ENCODE results near the gene RTL1.

RTL1 gene

DNA sequence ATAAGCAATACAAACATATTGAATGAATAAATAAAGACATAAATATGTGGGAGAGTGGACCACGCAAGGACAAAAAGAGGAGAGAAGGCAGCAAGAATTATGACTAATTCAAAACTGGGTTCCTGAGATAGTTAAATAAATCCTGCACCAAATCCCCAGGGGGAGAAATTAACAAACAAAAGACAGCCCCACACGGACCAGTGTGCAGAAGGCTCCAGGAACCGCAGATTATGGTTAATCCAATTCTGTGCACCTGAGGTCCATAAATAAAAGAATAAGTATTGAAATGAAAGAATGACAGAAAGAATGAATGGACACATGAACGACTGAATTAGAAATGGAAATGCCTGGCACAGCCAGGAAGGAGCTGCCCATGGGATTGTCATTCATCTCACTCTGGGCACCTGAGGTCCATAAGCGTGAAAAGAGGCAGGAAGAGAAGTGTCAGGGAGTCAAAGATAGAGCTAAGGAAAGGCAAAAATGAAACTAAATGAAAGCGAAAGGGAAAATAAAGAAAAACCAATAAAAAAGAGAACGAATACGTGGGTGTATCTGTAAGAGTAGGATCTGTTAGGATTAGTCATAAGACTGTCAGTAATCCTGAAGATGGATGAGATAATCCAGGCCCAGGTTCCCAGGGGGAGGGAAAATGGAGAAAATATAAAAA lies 54.3 kb downstream of the RTL1 start:
- H3K27me3 ChIP-seq (replicated peaks; ENCODE audit: control insufficient read depth, insufficient read depth, low read length, poor library complexity, severe bottlenecking): no peaks in the 10 kb centered on the region
- peak overlapping the region; percentile 27 for H3K4me3 ChIP-seq (ENCODE audit: insufficient read depth, low read depth, low read length, poor library complexity, severe bottlenecking)
- no peak for DNase-seq
- no peaks in the 10 kb centered on the region for H3K9me3 ChIP-seq (ENCODE audit: control insufficient read depth, low read length)
- H3K27ac ChIP-seq (ENCODE audit: insufficient read depth, low read length, poor library complexity, severe bottlenecking): no peak overlapping the region
- H3K36me3 ChIP-seq (ENCODE audit: control insufficient read depth, insufficient read depth, low read length): no peaks in the 10 kb centered on the region
- peaks cover 3% of the 10 kb centered on the region for H3K4me1 ChIP-seq (ENCODE audit: control insufficient read depth, insufficient read depth, low read length, poor library complexity, severe bottlenecking)

DNA sequence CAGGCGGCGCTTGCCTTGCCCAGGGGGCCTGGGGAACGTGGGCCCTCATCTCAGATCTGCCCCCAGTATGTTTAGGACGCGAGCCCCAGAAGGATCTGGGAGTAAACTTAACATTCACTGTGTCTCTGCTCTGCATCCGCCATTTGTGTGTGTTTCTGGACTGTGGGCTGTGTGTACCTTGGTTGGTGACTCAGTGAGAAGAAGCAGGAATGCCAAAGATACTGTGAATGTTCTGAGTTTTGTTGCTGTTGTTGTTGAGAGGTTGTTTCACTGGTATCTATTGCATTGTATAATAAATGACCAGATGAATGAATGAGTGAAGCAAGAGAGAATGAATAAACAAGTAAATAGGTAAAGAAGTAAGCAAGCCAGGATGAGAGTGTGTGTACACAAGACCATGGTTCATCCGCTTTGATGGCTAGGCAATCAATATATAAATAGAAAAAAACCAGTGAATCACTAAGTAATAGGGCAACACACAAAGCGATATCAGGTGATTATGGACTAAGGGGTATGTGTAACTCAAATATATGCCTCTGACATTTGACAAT lies 57.1 kb downstream of the RTL1 start:
- H3K4me1 ChIP-seq (ENCODE audit: control insufficient read depth, insufficient read depth, low read length, poor library complexity, severe bottlenecking): peaks cover 3% of the 10 kb centered on the region
- no peak overlapping the region for H3K4me3 ChIP-seq (ENCODE audit: insufficient read depth, low read depth, low read length, poor library complexity, severe bottlenecking)
- H3K27ac ChIP-seq (ENCODE audit: insufficient read depth, low read length, poor library complexity, severe bottlenecking): no peak overlapping the region
- no peaks in the 10 kb centered on the region for H3K27me3 ChIP-seq (replicated peaks; ENCODE audit: control insufficient read depth, insufficient read depth, low read length, poor library complexity, severe bottlenecking)
- H3K36me3 ChIP-seq (ENCODE audit: control insufficient read depth, insufficient read depth, low read length): no peaks in the 10 kb centered on the region
- H3K9me3 ChIP-seq (ENCODE audit: control insufficient read depth, low read length): no peaks in the 10 kb centered on the region
- no peak for DNase-seq

DNA sequence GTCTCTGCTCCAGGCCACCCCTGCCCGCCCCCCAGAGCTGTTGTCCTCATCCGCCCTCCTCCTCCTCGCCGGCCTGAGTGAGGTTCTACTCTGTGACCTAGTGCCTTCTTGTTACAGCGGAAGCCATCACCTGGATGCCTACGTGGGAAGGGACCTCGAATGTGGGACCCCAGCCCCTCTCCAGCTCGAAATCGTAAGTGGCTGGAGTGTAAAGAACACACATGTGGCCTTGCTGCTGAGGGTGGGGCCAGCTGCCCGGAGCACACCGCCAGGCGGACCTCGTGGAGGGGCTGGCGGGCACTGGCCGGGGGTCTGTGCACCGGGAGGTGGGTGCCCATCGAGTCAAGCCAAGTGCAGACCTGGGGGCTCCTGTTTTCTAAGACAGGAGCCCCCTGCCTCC lies 58.2 kb downstream of the RTL1 start:
- no peak overlapping the region for H3K27ac ChIP-seq (ENCODE audit: insufficient read depth, low read length, poor library complexity, severe bottlenecking)
- H3K27me3 ChIP-seq (replicated peaks; ENCODE audit: control insufficient read depth, insufficient read depth, low read length, poor library complexity, severe bottlenecking): no peaks in the 10 kb centered on the region
- no peaks in the 10 kb centered on the region for H3K36me3 ChIP-seq (ENCODE audit: control insufficient read depth, insufficient read depth, low read length)
- DNase-seq: no peak
- no peaks in the 10 kb centered on the region for H3K4me1 ChIP-seq (ENCODE audit: control insufficient read depth, insufficient read depth, low read length, poor library complexity, severe bottlenecking)
- H3K9me3 ChIP-seq (ENCODE audit: control insufficient read depth, low read length): no peaks in the 10 kb centered on the region
- H3K4me3 ChIP-seq (ENCODE audit: insufficient read depth, low read depth, low read length, poor library complexity, severe bottlenecking): no peak overlapping the region

DNA sequence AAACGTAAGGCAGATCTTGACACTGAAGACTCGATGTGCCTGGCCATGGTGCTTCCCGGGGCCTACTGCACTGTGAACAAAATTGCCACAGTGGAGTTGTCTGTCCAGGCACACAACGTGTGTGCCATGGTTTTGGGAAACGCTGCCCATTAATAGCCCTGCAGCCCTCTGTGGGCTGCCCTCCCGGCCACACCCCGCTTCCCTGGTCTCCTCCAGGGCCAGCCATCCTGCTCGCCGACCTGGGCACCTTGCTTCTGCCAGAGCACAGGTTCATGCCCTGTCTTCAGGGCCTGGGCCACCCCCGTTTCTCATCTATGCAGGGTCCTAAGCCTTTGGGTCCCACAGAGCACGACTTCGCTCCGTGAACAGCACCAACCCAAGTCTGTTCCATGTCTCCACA lies 58.7 kb downstream of the RTL1 start:
- no peaks in the 10 kb centered on the region for H3K36me3 ChIP-seq (ENCODE audit: control insufficient read depth, insufficient read depth, low read length)
- no peaks in the 10 kb centered on the region for H3K27me3 ChIP-seq (replicated peaks; ENCODE audit: control insufficient read depth, insufficient read depth, low read length, poor library complexity, severe bottlenecking)
- H3K4me3 ChIP-seq (ENCODE audit: insufficient read depth, low read depth, low read length, poor library complexity, severe bottlenecking): no peak overlapping the region
- no peak for DNase-seq
- no peaks in the 10 kb centered on the region for H3K4me1 ChIP-seq (ENCODE audit: control insufficient read depth, insufficient read depth, low read length, poor library complexity, severe bottlenecking)
- H3K27ac ChIP-seq (ENCODE audit: insufficient read depth, low read length, poor library complexity, severe bottlenecking): no peak overlapping the region
- H3K9me3 ChIP-seq (ENCODE audit: control insufficient read depth, low read length): no peaks in the 10 kb centered on the region

DNA sequence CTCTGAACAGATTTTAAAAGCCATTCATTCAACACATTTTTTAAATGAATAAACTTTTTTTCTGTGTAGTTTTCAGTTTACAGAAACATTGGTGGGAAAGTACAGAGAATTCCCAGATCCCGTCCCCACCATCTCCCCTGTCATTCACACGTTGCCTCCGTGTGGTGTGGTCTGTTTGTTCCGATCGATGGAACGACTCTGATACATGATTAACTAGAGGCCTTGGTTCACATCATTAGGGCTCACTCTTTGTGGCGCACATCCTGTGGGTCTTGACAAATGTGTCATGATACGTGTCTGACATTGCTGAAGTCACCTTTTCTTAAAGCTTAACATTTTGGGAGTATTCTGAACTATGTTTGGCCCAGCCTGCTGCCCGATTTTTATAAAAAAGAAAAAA lies 59.1 kb downstream of the RTL1 start:
- Histone ChIP-seq H3K4me3 (ENCODE audit: insufficient read depth, low read depth, low read length, poor library complexity, severe bottlenecking) (no peak overlapping the region), H3K36me3 (ENCODE audit: control insufficient read depth, insufficient read depth, low read length) (no peaks in the 10 kb centered on the region), H3K27ac (ENCODE audit: insufficient read depth, low read length, poor library complexity, severe bottlenecking) (no peak overlapping the region), H3K4me1 (ENCODE audit: control insufficient read depth, insufficient read depth, low read length, poor library complexity, severe bottlenecking) (no peaks in the 10 kb centered on the region), H3K9me3 (ENCODE audit: control insufficient read depth, low read length) (no peaks in the 10 kb centered on the region), H3K27me3 (replicated peaks; ENCODE audit: control insufficient read depth, insufficient read depth, low read length, poor library complexity, severe bottlenecking) (no peaks in the 10 kb centered on the region)
- no peak for DNase-seq

DNA sequence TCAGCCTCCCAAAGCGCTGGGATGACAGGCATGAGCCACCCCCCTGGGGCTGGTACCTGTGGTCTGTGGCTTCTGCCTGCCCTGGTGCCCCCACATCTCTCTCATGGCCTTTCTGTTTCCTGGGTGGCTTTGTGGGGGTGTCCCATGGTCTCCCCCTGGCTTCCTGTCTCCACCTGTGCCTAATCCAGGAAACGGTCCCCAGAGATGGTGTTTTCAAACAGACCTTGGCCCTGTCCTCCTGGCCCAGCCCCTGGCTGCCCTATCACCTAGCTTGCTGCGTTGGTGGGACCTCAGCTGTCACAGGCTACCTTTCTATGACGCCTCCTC lies 59.5 kb downstream of the RTL1 start:
- Histone ChIP-seq H3K4me1 (ENCODE audit: control insufficient read depth, insufficient read depth, low read length, poor library complexity, severe bottlenecking) (no peaks in the 10 kb centered on the region), H3K36me3 (ENCODE audit: control insufficient read depth, insufficient read depth, low read length) (no peaks in the 10 kb centered on the region), H3K27ac (ENCODE audit: insufficient read depth, low read length, poor library complexity, severe bottlenecking) (no peak overlapping the region), H3K4me3 (ENCODE audit: insufficient read depth, low read depth, low read length, poor library complexity, severe bottlenecking) (no peak overlapping the region), H3K27me3 (replicated peaks; ENCODE audit: control insufficient read depth, insufficient read depth, low read length, poor library complexity, severe bottlenecking) (no peaks in the 10 kb centered on the region), H3K9me3 (ENCODE audit: control insufficient read depth, low read length) (no peaks in the 10 kb centered on the region)
- DNase-seq: no peak

DNA sequence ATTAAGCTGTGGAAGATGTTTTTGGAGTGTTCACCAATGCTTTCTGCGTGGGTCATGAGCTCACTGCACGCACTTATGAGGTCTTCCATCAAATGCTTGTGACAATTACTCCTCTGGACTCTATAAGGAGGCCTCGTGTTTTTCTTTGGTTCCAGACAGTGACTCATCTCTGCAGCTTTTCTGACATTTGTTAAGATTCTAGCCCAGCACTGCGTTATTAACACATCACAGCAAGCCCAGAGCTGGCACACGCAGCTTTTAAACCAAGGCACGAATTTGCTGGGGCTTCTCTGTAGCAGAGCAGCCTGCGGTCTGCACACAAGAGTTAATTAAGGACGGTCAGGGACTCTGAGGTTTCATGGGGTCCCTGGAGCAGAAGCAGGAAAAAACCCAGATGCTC lies 60.7 kb downstream of the RTL1 start:
- Histone ChIP-seq H3K4me1 (ENCODE audit: control insufficient read depth, insufficient read depth, low read length, poor library complexity, severe bottlenecking) (no peaks in the 10 kb centered on the region), H3K27ac (ENCODE audit: insufficient read depth, low read length, poor library complexity, severe bottlenecking) (no peak overlapping the region), H3K27me3 (replicated peaks; ENCODE audit: control insufficient read depth, insufficient read depth, low read length, poor library complexity, severe bottlenecking) (no peaks in the 10 kb centered on the region), H3K9me3 (ENCODE audit: control insufficient read depth, low read length) (no peaks in the 10 kb centered on the region), H3K36me3 (ENCODE audit: control insufficient read depth, insufficient read depth, low read length) (no peaks in the 10 kb centered on the region), H3K4me3 (ENCODE audit: insufficient read depth, low read depth, low read length, poor library complexity, severe bottlenecking) (no peak overlapping the region)
- no peak for DNase-seq

DNA sequence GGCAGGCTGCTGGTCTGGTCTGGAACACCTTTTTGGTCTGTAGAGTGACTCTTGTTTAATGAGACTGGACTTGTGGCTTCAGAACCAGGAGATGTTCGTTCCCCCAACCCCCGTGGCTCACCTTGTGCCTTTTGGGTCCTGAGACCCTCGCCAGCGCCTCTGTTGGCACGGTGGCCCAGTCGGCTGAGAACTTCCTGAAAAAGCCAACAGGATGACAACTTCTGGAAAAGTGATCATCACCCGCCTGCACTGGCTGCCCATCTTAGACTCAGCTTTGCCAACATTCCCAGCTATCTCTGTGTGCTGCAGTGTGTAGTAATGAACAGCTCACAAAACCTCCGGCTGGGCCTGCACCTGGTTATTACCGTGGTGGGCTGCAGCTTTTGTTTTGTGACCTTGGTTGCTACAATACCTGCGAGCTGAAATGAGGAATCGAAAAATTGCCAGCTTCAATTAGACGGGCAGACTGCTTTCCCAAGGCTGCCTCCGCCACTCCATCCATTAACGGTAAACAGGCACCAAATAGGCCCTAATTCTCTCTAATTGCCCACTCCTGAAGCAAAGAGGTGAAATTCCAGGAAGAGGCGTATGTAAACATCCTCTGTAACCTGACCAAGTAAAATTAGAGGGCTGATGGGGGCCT lies 61.6 kb downstream of the RTL1 start:
- no peaks in the 10 kb centered on the region for H3K27me3 ChIP-seq (replicated peaks; ENCODE audit: control insufficient read depth, insufficient read depth, low read length, poor library complexity, severe bottlenecking)
- DNase-seq: no peak
- H3K9me3 ChIP-seq (ENCODE audit: control insufficient read depth, low read length): no peaks in the 10 kb centered on the region
- no peaks in the 10 kb centered on the region for H3K4me1 ChIP-seq (ENCODE audit: control insufficient read depth, insufficient read depth, low read length, poor library complexity, severe bottlenecking)
- no peak overlapping the region for H3K27ac ChIP-seq (ENCODE audit: insufficient read depth, low read length, poor library complexity, severe bottlenecking)
- no peak overlapping the region for H3K4me3 ChIP-seq (ENCODE audit: insufficient read depth, low read depth, low read length, poor library complexity, severe bottlenecking)
- H3K36me3 ChIP-seq (ENCODE audit: control insufficient read depth, insufficient read depth, low read length): no peaks in the 10 kb centered on the region

DNA sequence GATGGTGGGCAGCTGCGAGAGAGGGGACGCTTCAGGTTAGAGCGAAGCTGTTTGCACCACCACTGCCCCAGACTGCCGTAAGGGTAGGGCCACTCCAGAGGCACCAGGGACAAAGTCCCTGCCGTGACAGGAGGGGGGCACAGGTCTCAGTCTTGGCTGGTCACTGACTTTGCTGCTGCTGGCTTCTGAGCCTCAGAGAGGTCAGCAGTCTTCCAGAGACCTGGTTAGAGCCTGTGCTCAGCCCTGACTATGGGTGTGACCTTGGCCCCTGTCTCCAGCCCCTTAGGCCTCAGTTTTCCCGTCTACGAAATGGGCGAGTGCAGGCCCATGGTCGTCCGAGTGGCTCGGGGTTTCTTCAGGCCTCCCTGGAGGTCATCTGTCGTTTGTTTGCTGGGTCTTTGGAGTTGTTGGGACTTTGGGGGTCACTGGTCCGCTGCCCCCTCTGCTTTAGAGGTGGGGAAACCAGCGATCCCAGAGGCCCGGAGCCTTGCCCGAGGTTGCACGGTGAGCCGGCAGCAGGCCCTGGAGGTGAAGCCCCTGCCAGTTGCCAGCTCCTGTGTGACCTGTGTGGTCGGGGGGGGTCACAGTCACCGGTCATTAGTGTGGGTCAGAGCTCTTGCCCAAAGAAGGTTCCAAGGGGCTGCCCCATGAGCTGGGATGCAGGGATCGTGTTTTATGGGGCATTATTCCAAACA lies 62.3 kb downstream of the RTL1 start:
- H3K27ac ChIP-seq (ENCODE audit: insufficient read depth, low read length, poor library complexity, severe bottlenecking): no peak overlapping the region
- DNase-seq: no peak
- H3K27me3 ChIP-seq (replicated peaks; ENCODE audit: control insufficient read depth, insufficient read depth, low read length, poor library complexity, severe bottlenecking): peaks cover 2% of the 10 kb centered on the region
- H3K9me3 ChIP-seq (ENCODE audit: control insufficient read depth, low read length): no peaks in the 10 kb centered on the region
- no peak overlapping the region for H3K4me3 ChIP-seq (ENCODE audit: insufficient read depth, low read depth, low read length, poor library complexity, severe bottlenecking)
- no peaks in the 10 kb centered on the region for H3K4me1 ChIP-seq (ENCODE audit: control insufficient read depth, insufficient read depth, low read length, poor library complexity, severe bottlenecking)
- no peaks in the 10 kb centered on the region for H3K36me3 ChIP-seq (ENCODE audit: control insufficient read depth, insufficient read depth, low read length)

Measured in effector memory CD4-positive, alpha-beta T cell (primary cell).